NCI-H524 (cell line): ENCODE measurements around the gene GLI1.
A peak's percentile ranks its signal among the peaks of the same experiment; 100 is the strongest.
"Not testable (repeated sequence)": the region's sequence is repeated elsewhere in the genome, so short reads cannot be mapped to it uniquely, and the experiment has no call there.

Experiments
- DNase-seq, 2 experiments: peaks; one replicate each; lab custom pipeline; 2025; lab: John Stamatoyannopoulos, UW

The GLI1 gene

GRCh38 chr12:57459750-57460467 is at the start of gene GLI1:
Gene GLI1, plus strand, starts transcription at chr12:57459785. Its CDS starts 3,907 bp downstream, at chr12:57463692.
- peak in 1 of 2 experiments; percentile 22 for DNase-seq

GRCh38 chr12:57410534-57410933 is 49.1 kb upstream of the GLI1 start:
- DNase-seq: no peak

- not testable (repeated sequence) for DNase-seq
These were observed 45.4 kb upstream of the GLI1 start for GRCh38 chr12:57414160-57414559.

GRCh38 chr12:57415088-57415487 is 44.5 kb upstream of the GLI1 start:
- DNase-seq: no peak

GRCh38 chr12:57416039-57416996 is 43.3 kb upstream of the GLI1 start:
- no peak for DNase-seq

- DNase-seq: no peak
These were observed 41.3 kb upstream of the GLI1 start for GRCh38 chr12:57418255-57418654.

GRCh38 chr12:57419495-57419894 is 40.1 kb upstream of the GLI1 start:
- no peak for DNase-seq

- DNase-seq: no peak
These were observed 39.1 kb upstream of the GLI1 start for GRCh38 chr12:57420482-57420881.

GRCh38 chr12:57426948-57427347 is 32.6 kb upstream of the GLI1 start:
- DNase-seq: not testable (repeated sequence)

GRCh38 chr12:57428965-57429364 is 30.6 kb upstream of the GLI1 start:
- DNase-seq: no peak

- DNase-seq: no peak
These were observed 30.0 kb upstream of the GLI1 start for GRCh38 chr12:57429473-57430111.

- DNase-seq: peak in 1 of 2 experiments; percentile 56
These were observed 29.3 kb upstream of the GLI1 start for GRCh38 chr12:57430112-57430930.

- peak; percentile 89 to 91 for DNase-seq
These were observed 28.5 kb upstream of the GLI1 start, which contains the start of gene R3HDM2 for GRCh38 chr12:57430931-57431566. Gene R3HDM2, minus strand, starts transcription at chr12:57431043. Its CDS starts 120,615 bp downstream, at chr12:57310428.

GRCh38 chr12:57431654-57432188 is 27.9 kb upstream of the GLI1 start:
- no peak for DNase-seq

GRCh38 chr12:57433370-57433769 is 26.2 kb upstream of the GLI1 start:
- no peak for DNase-seq

- no peak for DNase-seq
These were observed 24.9 kb upstream of the GLI1 start, which contains the start of gene INHBC for GRCh38 chr12:57434517-57435223. Gene INHBC, plus strand, starts transcription at chr12:57434784. Its CDS starts 103 bp downstream, at chr12:57434887.

GRCh38 chr12:57435293-57435692 is 24.3 kb upstream of the GLI1 start:
- peak in 1 of 2 experiments; percentile 8 for DNase-seq

- DNase-seq: no peak
These were observed 21.2 kb upstream of the GLI1 start for GRCh38 chr12:57438400-57438799.

GRCh38 chr12:57439762-57440266 is 19.8 kb upstream of the GLI1 start:
- DNase-seq: no peak

- DNase-seq: not testable (repeated sequence)
These were observed 18.2 kb upstream of the GLI1 start for GRCh38 chr12:57441393-57441792.
